Muscle of leg (tissue), 11 donors: ENCODE data around the gene VWA3B. TPM values are rescaled to one million over a fixed set of nuclear protein-coding genes. Genes with fewer than 3 reads are reported as not detected.
"Not testable (repeated sequence)": the region's sequence is repeated elsewhere in the genome, so short reads cannot be mapped to it uniquely, and the experiment has no call there.

Source experiments
- DNase-seq: peaks from one replicate; pipeline ENCODE4 v3.0.0; 2013
- H3K27ac ChIP-seq: one replicate; pipeline ENCODE4 v1.5.1; 2013; ENCODE audit warnings: mild to moderate bottlenecking, low read length, control low read depth
- H3K27me3 ChIP-seq: one replicate; pipeline ENCODE4 v1.6.1; 2013; ENCODE audit warnings: low read length; ENCODE audit not compliant: control insufficient read depth, insufficient read depth
- H3K36me3 ChIP-seq: one replicate; pipeline ENCODE4 v1.6.1; 2013; ENCODE audit warnings: low read length; ENCODE audit not compliant: control insufficient read depth, insufficient read depth
- H3K4me1 ChIP-seq: one replicate; pipeline ENCODE4 v1.6.1; 2013; ENCODE audit warnings: low read length; ENCODE audit not compliant: control insufficient read depth, insufficient read depth
- H3K4me3 ChIP-seq: one replicate; pipeline ENCODE4 v1.5.1; 2013; ENCODE audit warnings: low read length, control low read depth
- H3K9me3 ChIP-seq: replicated peaks from 2 replicates; pipeline ENCODE4 v1.6.1; 2013; ENCODE audit warnings: low read depth, low read length; ENCODE audit not compliant: control insufficient read depth
- WGBS: methylation state at CpG from one replicate; pipeline ENCODE4 v1.1.5; 2013; ENCODE audit warnings: missing lambda C conversion rate; ENCODE audit not compliant: insufficient coverage; 5-methylcytosine and 5-hydroxymethylcytosine counted together
- polyA plus RNA-seq, 8 donors: library from polyadenylated mRNA; unstranded; fragments of 120-200 nt; gene quantifications; one replicate each; pipeline versions ENCODE4 v1.2.1 to v1.2.3, GENCODE V29; 2013; ENCODE audit warnings: inconsistent platforms in 1 of 8, low replicate concordance in 1 of 8; ENCODE audit not compliant: insufficient read length in 8 of 8, insufficient read depth in 1 of 8
- total RNA-seq: library from RNA; stranded (reverse); fragments of 120-200 nt; gene quantifications from one replicate; pipeline ENCODE4 v1.2.4, GENCODE V29; 2013

VWA3B gene
- total and polyA plus RNA-seq, 9 donors, result 0.13 to 1.3 (median 0.57) TPM; not detected in 1

DNA sequence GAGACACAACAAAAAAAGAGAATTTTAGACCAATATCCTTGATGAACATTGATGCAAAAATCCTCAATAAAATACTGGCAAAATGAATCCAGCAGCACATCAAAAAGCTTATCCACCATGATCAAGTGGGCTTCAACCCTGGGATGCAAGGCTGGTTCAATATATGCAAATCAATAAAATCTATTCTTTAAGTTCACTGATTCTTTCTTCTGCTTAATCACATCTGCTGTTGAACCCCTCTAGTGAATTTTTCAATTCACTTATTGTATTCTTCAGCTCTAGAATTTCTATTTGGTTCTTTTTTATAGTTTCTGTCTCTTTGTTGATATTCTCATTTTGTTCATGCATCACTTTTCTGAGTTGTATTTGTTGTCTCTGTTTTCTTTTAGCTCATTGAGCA lies 181.3 kb downstream of the VWA3B start:
- H3K4me1 ChIP-seq, DNase-seq: not testable (repeated sequence)

GRCh38 chr2:98269274-98269673 lies 182.3 kb downstream of the VWA3B start:
- H3K4me3 ChIP-seq, result no peak overlapping the region
- no peaks in the 10 kb centered on the region for H3K4me1 ChIP-seq
- peak; percentile 49 for DNase-seq
- H3K36me3 ChIP-seq, result no peaks in the 10 kb centered on the region
- 0% methylated on average over 1 of the region's 2 CpGs for WGBS
- peaks cover 4% of the 10 kb centered on the region for H3K9me3 ChIP-seq
- no peaks in the 10 kb centered on the region for H3K27me3 ChIP-seq
- no peak overlapping the region for H3K27ac ChIP-seq

More for the DNA sequence above, 181.3 kb downstream of the VWA3B start:
- H3K27me3 ChIP-seq, H3K36me3 ChIP-seq, H3K27ac ChIP-seq, H3K4me3 ChIP-seq: not testable (repeated sequence)
- peaks cover 12% of the 10 kb centered on the region for H3K9me3 ChIP-seq

GRCh38 chr2:98269830-98270229 lies 182.9 kb downstream of the VWA3B start:
- no CpG with 5 or more reads among the region's 2 CpGs for WGBS
- H3K27me3 ChIP-seq, result no peaks in the 10 kb centered on the region
- H3K9me3 ChIP-seq, result no peaks in the 10 kb centered on the region
- no peak overlapping the region for H3K4me3 ChIP-seq
- no peaks in the 10 kb centered on the region for H3K4me1 ChIP-seq
- no peaks in the 10 kb centered on the region for H3K36me3 ChIP-seq
- H3K27ac ChIP-seq, result no peak overlapping the region
- no peak for DNase-seq

DNA sequence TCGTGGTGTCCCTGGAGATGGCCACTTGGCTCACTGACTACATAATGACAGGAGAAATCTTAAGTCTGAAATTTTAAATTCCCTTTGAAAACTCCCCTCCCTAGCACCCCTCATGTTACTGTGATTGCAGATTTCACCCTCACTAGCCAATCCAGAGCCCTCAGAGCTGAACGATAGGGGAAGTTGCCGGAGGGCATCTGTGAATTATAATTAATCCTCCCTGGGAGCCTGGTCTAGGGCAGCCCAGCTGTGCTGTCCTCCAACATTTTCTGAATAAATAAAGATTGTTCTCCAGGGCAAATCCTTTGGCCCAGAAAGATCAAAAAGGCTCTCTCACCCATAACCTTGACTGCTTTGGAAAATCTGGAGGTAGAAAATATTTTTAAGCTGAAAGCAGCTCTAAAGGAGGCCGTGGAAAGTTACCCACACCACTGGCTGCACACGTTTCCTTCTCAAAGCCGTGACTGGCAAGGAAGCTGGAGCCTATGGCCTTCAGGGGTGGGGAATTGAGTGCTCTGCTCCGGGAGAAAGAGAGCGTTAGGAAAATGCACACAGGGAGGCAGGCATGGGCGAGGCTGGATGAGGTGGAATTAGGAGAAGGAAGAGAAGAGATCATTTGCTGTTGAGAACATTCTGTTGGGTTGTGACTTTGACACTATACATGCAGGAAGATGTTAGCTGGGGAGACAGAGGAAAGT lies 190.3 kb downstream of the VWA3B start:
- WGBS, result 53% methylated on average over 6 of the region's 9 CpGs
- no peaks in the 10 kb centered on the region for H3K36me3 ChIP-seq
- no peak overlapping the region for H3K27ac ChIP-seq
- no peak for DNase-seq
- H3K4me3 ChIP-seq, result no peak overlapping the region
- H3K9me3 ChIP-seq, result no peaks in the 10 kb centered on the region
- peaks cover 6% of the 10 kb centered on the region for H3K4me1 ChIP-seq
- H3K27me3 ChIP-seq, result no peaks in the 10 kb centered on the region

DNA sequence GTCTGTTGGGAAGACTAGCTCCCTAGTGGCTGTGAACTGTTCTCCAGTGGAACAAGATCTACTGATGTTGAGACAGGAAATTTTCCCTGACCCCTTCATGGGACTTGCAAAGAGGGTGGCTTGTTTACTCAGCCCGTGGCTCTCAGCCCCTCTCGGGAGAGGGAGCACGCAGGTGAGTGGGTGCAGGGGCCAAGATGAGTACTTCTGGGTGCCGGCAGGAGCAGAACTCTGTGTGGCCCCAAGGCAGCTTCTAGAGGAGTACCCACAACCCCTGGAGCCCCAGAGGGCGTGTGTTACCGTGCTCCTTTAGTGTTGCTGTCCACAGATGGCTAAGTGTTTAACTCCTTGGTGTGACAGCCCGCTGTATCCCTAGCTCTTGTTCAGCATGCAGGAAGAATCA lies 191.1 kb downstream of the VWA3B start:
- H3K36me3 ChIP-seq, result no peaks in the 10 kb centered on the region
- H3K27ac ChIP-seq, result no peak overlapping the region
- H3K4me1 ChIP-seq, result peaks cover 6% of the 10 kb centered on the region
- H3K4me3 ChIP-seq, result no peak overlapping the region
- WGBS, result 74% methylated on average over 6 of the region's 7 CpGs
- no peaks in the 10 kb centered on the region for H3K9me3 ChIP-seq
- H3K27me3 ChIP-seq, result no peaks in the 10 kb centered on the region
- DNase-seq, result no peak

DNA sequence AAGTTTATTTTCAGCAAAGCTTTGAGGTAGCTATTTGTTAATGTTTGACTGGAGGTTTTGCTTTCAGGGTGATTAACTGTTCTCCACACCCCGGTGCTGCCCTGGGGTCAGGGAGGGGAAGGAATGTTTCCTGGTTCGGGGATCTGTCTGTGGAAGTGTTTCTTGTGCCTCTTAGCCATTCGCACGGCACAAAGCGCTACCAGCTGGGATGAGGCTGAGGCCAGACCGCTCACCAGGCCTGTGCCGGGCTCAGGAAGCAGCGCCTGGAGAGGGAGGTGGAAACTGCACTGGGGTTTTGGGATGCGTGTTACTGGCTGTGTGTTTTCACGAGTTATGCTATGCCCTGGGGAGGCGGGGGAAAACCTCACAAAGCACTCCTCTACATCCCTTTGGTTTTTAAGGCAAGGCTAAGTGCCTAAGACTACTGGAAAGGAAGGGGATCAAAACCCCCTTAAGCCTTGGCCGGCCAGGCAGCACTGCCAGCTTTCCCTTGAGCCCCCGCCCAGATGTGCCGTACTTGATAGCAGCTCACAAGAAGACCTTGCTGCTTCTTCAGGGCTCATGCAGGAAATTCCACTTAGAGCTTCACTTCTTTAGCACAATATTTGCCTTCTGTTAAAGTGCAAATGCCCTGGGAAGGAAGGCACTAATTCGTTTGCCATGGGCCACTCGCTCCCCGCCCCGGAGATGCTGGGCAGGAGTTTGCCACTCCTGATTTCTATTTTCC lies 193.6 kb downstream of the VWA3B start:
- Histone ChIP-seq H3K27me3 (no peaks in the 10 kb centered on the region), H3K4me1 (peaks cover 6% of the 10 kb centered on the region), H3K36me3 (no peaks in the 10 kb centered on the region), H3K9me3 (no peaks in the 10 kb centered on the region), H3K4me3 (no peak overlapping the region), H3K27ac (no peak overlapping the region)
- WGBS, result 8% methylated on average over 8 of the region's 18 CpGs
- no peak for DNase-seq

DNA sequence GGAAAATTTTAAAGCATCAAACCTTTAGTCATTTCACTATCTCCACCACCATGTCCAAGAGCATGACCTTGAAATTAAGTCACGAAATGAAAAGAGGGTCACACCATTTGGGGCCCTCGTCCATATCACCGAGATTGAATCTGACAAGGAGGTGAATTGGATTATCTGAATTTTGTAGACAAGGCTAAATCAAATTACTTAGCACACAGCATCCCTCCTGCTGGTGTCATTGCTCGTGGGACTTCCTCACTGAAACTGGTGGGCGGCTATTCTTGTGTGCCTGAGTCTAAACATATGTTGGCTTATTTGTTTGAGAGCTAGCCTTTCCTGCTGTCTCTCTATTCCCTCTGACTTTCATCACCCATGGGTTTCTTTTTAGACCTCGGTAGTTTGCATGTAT lies 194.6 kb downstream of the VWA3B start:
- Histone ChIP-seq H3K36me3 (no peaks in the 10 kb centered on the region), H3K27me3 (no peaks in the 10 kb centered on the region), H3K27ac (no peak overlapping the region), H3K9me3 (no peaks in the 10 kb centered on the region), H3K4me1 (peaks cover 6% of the 10 kb centered on the region), H3K4me3 (no peak overlapping the region)
- WGBS, result no CpG with 5 or more reads among the region's 6 CpGs
- no peak for DNase-seq

DNA sequence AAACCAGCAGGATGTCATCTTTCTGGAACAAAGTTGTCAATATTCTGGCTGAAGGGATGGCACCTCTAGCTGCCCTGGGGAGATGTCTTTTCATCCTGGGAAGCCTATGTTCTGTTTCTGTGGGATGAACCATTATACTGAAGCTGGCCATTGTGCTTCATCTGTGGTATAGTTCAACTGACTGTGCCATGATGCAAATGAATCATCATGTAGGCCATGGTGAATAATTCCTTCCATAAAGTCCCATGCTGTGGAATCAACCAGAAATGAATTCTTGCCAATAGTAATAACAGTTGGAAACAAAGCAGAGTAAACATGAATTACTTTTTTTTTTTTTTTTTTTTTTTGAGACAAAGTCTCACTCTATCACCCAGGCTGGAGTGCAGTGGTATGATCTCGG lies 195.1 kb downstream of the VWA3B start:
- H3K36me3 ChIP-seq, result no peaks in the 10 kb centered on the region
- no peaks in the 10 kb centered on the region for H3K27me3 ChIP-seq
- H3K9me3 ChIP-seq, result no peaks in the 10 kb centered on the region
- peaks cover 6% of the 10 kb centered on the region for H3K4me1 ChIP-seq
- no CpG with 5 or more reads among the region's 1 CpG for WGBS
- DNase-seq, result no peak
- H3K27ac ChIP-seq, result no peak overlapping the region
- H3K4me3 ChIP-seq, result no peak overlapping the region

DNA sequence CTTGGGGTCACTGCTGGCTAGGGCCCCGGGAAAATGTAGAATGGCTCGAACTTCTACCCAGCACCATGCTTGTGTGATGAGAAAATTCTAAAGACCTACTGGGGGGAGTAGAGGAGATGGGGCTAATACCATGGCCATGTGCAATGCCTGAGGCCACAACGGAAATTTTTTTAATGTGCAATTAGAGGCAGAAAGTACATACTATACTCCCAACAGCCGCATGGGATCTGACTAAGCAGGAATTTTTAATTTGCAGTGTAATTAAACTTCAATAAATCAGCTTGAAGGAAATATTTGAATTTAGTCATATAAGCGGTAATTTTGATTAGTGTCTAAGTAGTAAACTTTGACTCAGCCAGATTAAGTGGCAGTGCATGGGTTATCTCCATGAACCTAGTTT lies 206.1 kb downstream of the VWA3B start:
- Histone ChIP-seq H3K36me3 (no peaks in the 10 kb centered on the region), H3K4me1 (no peaks in the 10 kb centered on the region), H3K9me3 (no peaks in the 10 kb centered on the region), H3K4me3 (no peak overlapping the region), H3K27me3 (peaks cover 8% of the 10 kb centered on the region), H3K27ac (no peak overlapping the region)
- DNase-seq, result no peak
- WGBS, result 86% methylated on average over 1 of the region's 5 CpGs

- Histone ChIP-seq H3K4me3 (no peak overlapping the region), H3K36me3 (no peaks in the 10 kb centered on the region), H3K27ac (no peak overlapping the region), H3K27me3 (peaks cover 8% of the 10 kb centered on the region), H3K9me3 (no peaks in the 10 kb centered on the region), H3K4me1 (no peaks in the 10 kb centered on the region)
- no peak for DNase-seq
- 70% methylated on average over 5 of the region's 12 CpGs for WGBS
These were observed 207.1 kb downstream of the VWA3B start for GRCh38 chr2:98293931-98294687.
